ENCODE data around the gene PTPRA.

DNA sequence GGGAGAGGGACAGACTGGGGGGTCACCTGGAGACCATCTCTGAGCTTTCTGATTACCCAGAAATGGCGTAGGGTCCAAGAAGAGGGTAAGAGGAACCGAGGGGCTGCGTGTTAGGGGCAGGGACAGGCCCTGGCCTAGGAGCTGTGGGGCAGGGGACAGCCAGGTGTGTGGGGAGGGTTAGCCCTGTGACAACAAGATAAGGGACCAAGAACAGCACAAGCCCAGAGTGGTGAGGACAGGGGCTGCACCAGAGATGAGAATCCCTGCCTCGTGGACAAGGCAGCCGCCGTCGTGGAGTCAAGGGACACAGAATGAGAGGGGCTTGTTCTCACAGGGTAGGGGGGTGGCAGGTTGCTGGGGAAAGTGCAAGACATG, 211.7 kb downstream of the PTPRA start:
- TF ChIP-seq, protein P1, sequence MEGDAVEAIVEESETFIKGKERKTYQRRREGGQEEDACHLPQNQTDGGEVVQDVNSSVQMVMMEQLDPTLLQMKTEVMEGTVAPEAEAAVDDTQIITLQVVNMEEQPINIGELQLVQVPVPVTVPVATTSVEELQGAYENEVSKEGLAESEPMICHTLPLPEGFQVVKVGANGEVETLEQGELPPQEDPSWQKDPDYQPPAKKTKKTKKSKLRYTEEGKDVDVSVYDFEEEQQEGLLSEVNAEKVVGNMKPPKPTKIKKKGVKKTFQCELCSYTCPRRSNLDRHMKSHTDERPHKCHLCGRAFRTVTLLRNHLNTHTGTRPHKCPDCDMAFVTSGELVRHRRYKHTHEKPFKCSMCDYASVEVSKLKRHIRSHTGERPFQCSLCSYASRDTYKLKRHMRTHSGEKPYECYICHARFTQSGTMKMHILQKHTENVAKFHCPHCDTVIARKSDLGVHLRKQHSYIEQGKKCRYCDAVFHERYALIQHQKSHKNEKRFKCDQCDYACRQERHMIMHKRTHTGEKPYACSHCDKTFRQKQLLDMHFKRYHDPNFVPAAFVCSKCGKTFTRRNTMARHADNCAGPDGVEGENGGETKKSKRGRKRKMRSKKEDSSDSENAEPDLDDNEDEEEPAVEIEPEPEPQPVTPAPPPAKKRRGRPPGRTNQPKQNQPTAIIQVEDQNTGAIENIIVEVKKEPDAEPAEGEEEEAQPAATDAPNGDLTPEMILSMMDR (IDR thresholded peaks at IDR 0.05), result no peak
- TF ChIP-seq EZH2 (IDR thresholded peaks at IDR 0.05; ENCODE audit: borderline replicate concordance, insufficient read depth, low read depth, low read length, poor library complexity, severe bottlenecking), result no peak
